Ishikawa (cell line): ENCODE measurements around the gene NR3C1.

Experiments
- CEBPB ChIP-seq: IDR thresholded peaks from 2 replicates; pipeline ENCODE4 v1.6.1; 2012
- CREB1 ChIP-seq: IDR thresholded peaks from 2 replicates; pipeline ENCODE4 v1.6.1; 2012; ENCODE audit warnings: low read depth
- EGR1 ChIP-seq: IDR thresholded peaks from 2 replicates; pipeline ENCODE4 v1.6.1; 2012
- EP300 ChIP-seq: IDR thresholded peaks from 2 replicates; pipeline ENCODE4 v1.6.1; 2012; ENCODE audit warnings: borderline replicate concordance
- FOXM1 ChIP-seq: IDR thresholded peaks from 2 replicates; pipeline ENCODE4 v1.6.1; 2012; ENCODE audit warnings: low read depth, borderline replicate concordance
- NFIC ChIP-seq: IDR thresholded peaks from 2 replicates; pipeline ENCODE4 v1.6.1; 2012
- RAD21 ChIP-seq: IDR thresholded peaks from 2 replicates; pipeline ENCODE4 v1.6.1; 2012; ENCODE audit warnings: low read depth
- TAF1 ChIP-seq: IDR thresholded peaks from 2 replicates; pipeline ENCODE4 v1.6.1; 2012; ENCODE audit warnings: low read depth, mild to moderate bottlenecking
- TCF12 ChIP-seq: IDR thresholded peaks from 2 replicates; pipeline ENCODE4 v1.6.1; 2012; ENCODE audit warnings: low read depth
- TEAD4 ChIP-seq: IDR thresholded peaks from 2 replicates; pipeline ENCODE4 v1.6.1; 2012
- YY1 ChIP-seq: IDR thresholded peaks from 2 replicates; pipeline ENCODE4 v1.6.1; 2012; ENCODE audit warnings: low read depth
- ZBTB7A ChIP-seq: IDR thresholded peaks from 2 replicates; pipeline ENCODE4 v1.6.1; 2012; ENCODE audit warnings: low read depth
- TF ChIP-seq, protein P1 (sequence below): IDR thresholded peaks from 2 replicates; pipeline ENCODE4 v1.6.1; 2012
- TF ChIP-seq, protein P2 (sequence below): IDR thresholded peaks from 2 replicates; pipeline ENCODE4 v1.6.1; 2012; ENCODE audit warnings: low read depth, mild to moderate bottlenecking
- TF ChIP-seq, protein P3 (sequence below): IDR thresholded peaks from 2 replicates; pipeline ENCODE4 v1.6.1; 2012

The NR3C1 gene

DNA sequence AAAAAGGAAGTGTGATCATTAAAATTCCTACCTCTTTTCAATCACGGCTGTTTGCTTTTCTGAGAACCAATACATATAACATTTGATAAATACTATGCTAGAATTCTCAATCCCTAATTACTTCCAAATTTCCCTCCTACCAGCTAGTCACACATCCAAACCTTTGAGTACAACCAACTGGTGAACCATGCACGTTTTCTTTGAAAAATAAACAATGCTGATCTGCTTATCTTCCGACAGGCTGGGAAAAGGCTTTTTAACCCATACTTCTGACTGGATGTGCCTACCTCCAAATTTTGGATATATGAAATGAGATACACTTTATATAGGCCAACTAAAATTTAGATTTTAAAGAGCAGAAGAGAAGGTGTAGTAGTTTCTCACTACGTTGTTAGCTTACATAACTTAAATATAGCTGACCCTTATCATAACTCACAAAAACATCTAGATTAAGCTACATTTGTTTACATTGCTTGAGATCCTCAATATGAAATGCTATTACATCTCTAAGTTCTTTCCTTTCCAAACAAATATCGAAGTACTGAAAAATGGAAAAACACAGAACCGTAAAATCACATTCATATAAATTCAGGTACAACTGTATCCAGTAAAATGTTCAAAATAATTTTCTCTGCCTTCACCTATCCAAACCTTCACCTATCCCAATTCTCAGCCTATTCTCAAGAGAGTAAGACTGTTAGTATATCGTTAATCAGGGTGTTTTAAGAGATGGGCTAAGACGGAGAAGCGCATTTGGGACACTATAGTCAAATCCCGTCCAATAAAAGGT lies 2.1 kb downstream of the NR3C1 start:
- TF ChIP-seq YY1 = no peak
- TF ChIP-seq EP300 = no peak
- no peak for TF ChIP-seq TCF12
- no peak for TF ChIP-seq FOXM1
- TF ChIP-seq TEAD4 = no peak
- TF ChIP-seq CEBPB = no peak
- TF ChIP-seq ZBTB7A = no peak

DNA sequence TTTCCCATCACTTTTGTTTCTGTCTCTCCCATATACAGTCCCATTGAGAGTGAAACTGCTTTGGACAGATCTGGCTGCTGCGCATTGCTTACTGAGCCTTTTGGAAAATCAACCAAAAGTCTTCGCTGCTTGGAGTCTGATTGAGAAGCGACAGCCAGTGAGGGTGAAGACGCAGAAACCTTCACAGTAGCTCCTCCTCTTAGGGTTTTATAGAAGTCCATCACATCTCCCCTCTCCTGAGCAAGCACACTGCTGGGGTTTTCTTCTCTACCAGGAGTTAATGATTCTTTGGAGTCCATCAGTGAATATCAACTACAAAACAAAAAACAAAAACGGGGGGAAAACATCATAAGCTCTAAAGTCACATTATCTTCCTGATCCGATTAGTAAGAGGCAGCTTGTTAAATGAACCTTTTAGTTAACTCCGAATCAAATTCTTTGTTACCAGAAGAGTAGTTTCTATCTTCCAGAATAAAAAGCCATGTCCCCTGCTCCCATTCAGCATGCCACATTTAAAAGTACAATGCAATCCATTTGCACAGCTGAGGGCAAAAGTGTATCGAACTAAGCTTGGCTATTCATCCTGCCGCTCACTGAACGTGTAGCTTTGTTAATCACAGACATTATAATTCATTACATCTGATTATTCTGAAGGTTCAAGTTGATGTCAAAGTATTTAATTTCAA lies 2.8 kb downstream of the NR3C1 start:
- TF ChIP-seq CEBPB (no peak), TCF12 (no peak), CREB1 (no peak), RAD21 (no peak), EP300 (no peak), YY1 (no peak), ZBTB7A (no peak)

DNA sequence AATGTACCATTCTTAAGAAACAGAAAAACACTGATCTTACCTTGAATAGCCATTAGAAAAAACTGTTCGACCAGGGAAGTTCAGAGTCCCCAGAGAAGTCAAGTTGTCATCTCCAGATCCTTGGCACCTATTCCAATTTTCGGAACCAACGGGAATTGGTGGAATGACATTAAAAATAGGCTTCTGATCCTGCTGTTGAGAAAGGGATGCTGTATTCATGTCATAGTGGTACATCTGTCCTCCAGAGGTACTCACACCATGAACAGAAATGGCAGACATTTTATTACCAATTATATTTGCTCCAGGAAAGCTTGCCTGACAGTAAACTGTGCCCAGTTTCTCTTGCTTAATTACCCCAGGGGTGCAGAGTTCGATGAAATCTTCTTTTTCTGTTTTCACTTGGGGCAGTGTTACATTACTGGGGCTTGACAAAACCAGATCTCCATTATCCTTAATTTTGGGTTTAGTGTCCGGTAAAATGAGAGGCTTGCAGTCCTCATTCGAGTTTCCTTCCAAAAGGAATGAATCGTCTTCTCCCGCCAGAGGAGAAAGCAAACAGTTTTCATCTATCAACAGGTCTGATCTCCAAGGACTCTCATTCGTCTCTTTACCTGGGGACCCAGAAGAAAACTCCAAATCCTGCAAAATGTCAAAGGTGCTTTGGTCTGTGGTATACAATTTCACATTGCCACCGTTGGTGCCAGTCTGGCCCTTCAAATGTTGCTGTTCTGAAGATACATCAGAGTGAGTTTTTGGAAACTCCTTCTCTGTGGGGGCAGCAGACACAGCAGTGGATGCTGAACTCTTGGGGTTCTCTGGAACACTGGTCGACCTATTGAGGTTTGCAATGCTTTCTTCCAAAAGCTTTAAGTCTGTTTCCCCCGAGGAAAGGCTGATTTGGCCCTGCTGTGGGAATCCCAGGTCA lies 3.6 kb downstream of the NR3C1 start:
- TF ChIP-seq, protein P1, sequence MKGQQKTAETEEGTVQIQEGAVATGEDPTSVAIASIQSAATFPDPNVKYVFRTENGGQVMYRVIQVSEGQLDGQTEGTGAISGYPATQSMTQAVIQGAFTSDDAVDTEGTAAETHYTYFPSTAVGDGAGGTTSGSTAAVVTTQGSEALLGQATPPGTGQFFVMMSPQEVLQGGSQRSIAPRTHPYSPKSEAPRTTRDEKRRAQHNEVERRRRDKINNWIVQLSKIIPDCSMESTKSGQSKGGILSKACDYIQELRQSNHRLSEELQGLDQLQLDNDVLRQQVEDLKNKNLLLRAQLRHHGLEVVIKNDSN = no peak
- TF ChIP-seq EGR1 (no peak), NFIC (no peak)

DNA sequence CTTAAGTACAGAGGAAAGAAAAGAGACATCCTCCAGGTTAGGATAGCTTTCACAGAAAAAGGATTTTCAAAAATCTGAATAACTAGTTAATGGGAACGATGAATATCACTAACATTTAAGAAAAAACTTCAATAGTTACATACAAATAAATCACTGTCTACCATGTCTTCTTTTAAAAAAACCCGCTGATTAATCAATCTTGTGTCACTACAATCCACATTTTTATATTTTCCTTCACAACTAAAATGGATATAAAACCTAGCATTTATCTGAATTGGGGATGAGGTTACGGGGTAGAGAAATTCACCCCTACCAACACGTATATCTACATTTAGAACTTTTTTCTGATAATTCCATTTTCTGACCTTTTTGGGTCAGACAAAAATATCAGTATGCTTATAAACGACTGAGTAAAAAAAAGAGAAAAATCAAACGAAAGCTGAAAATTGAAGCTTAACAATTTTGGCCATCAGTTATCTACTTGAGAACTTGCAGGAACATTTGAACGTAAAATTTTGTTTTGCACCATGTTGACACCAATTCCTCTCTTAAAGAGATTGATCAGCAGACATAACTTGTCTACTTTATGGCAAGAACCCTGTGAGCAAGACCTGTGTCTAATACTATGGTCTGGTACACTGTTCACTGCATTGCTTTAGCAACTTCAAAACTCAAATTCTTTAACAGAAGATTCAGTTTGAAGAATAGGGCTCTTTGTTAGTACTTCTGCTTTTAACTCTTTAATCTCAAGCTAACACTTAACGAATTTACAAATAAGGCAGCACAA lies 4.8 kb downstream of the NR3C1 start:
- TF ChIP-seq FOXM1 = no peak
- TF ChIP-seq, protein P2, sequence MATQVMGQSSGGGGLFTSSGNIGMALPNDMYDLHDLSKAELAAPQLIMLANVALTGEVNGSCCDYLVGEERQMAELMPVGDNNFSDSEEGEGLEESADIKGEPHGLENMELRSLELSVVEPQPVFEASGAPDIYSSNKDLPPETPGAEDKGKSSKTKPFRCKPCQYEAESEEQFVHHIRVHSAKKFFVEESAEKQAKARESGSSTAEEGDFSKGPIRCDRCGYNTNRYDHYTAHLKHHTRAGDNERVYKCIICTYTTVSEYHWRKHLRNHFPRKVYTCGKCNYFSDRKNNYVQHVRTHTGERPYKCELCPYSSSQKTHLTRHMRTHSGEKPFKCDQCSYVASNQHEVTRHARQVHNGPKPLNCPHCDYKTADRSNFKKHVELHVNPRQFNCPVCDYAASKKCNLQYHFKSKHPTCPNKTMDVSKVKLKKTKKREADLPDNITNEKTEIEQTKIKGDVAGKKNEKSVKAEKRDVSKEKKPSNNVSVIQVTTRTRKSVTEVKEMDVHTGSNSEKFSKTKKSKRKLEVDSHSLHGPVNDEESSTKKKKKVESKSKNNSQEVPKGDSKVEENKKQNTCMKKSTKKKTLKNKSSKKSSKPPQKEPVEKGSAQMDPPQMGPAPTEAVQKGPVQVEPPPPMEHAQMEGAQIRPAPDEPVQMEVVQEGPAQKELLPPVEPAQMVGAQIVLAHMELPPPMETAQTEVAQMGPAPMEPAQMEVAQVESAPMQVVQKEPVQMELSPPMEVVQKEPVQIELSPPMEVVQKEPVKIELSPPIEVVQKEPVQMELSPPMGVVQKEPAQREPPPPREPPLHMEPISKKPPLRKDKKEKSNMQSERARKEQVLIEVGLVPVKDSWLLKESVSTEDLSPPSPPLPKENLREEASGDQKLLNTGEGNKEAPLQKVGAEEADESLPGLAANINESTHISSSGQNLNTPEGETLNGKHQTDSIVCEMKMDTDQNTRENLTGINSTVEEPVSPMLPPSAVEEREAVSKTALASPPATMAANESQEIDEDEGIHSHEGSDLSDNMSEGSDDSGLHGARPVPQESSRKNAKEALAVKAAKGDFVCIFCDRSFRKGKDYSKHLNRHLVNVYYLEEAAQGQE = no peak
- TF ChIP-seq TCF12 = no peak
- TF ChIP-seq, protein P3, sequence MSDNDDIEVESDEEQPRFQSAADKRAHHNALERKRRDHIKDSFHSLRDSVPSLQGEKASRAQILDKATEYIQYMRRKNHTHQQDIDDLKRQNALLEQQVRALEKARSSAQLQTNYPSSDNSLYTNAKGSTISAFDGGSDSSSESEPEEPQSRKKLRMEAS = no peak
- TF ChIP-seq, protein P1 = no peak
- no peak for TF ChIP-seq EP300
- no peak for TF ChIP-seq TAF1
- no peak for TF ChIP-seq NFIC
- no peak for TF ChIP-seq CEBPB
- no peak for TF ChIP-seq EGR1
- TF ChIP-seq CREB1 = no peak
- no peak for TF ChIP-seq YY1
- TF ChIP-seq ZBTB7A = no peak
- TF ChIP-seq TEAD4 = no peak
- TF ChIP-seq RAD21 = no peak

DNA sequence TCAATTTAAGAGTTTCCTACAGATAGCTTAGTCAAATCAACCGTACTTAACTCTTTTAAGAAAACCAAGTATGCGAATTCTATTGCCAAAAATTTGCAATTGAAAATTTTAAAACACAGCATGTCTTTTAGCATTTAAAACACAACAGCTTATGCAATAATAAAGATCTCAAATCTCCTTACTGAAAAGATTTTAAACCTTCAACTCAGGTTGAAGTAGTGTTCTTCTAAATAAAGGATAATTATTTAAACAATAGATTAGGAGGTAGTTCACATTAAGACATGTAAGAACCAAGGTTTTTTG lies 5.5 kb downstream of the NR3C1 start:
- TF ChIP-seq, protein P3 = no peak
- no peak for TF ChIP-seq EP300
- TF ChIP-seq YY1 = no peak
- no peak for TF ChIP-seq FOXM1
- no peak for TF ChIP-seq CEBPB
- no peak for TF ChIP-seq TEAD4
- TF ChIP-seq, protein P2 = no peak
- TF ChIP-seq CREB1 = no peak
- no peak for TF ChIP-seq EGR1
- no peak for TF ChIP-seq TCF12
- TF ChIP-seq RAD21 = no peak
- TF ChIP-seq TAF1 = no peak
- TF ChIP-seq, protein P1 = no peak
